ENCODE data around the gene TM4SF5. TPM values are rescaled to one million over a fixed set of nuclear protein-coding genes. Genes with fewer than 3 reads are reported as not detected.

Gene TM4SF5
- total and polyA plus RNA-seq, 7 donors = 0.34 TPM; not detected in 6

GRCh38 chr17:4741544-4741943 is 30.1 kb upstream of the TM4SF5 start:
- H3K27me3 ChIP-seq (ENCODE audit: insufficient read depth in 3 of 3, low read length in 2 of 3) = peaks cover 0 to 81% (median 31%) of the 10 kb centered on the region in 3 donors
- no peak for DNase-seq
- TF ChIP-seq, protein P1, sequence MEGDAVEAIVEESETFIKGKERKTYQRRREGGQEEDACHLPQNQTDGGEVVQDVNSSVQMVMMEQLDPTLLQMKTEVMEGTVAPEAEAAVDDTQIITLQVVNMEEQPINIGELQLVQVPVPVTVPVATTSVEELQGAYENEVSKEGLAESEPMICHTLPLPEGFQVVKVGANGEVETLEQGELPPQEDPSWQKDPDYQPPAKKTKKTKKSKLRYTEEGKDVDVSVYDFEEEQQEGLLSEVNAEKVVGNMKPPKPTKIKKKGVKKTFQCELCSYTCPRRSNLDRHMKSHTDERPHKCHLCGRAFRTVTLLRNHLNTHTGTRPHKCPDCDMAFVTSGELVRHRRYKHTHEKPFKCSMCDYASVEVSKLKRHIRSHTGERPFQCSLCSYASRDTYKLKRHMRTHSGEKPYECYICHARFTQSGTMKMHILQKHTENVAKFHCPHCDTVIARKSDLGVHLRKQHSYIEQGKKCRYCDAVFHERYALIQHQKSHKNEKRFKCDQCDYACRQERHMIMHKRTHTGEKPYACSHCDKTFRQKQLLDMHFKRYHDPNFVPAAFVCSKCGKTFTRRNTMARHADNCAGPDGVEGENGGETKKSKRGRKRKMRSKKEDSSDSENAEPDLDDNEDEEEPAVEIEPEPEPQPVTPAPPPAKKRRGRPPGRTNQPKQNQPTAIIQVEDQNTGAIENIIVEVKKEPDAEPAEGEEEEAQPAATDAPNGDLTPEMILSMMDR (IDR thresholded peaks at IDR 0.05) = no peak
- no peaks in the 10 kb centered on the region for H3K36me3 ChIP-seq (ENCODE audit: insufficient read depth in 1 of 2, low read depth in 1 of 2)
- no peak for ATAC-seq
- 91 to 98% (median 95%) methylated on average over 8 of the region's 8 CpGs for WGBS, 3 donors
- no peaks in the 10 kb centered on the region for H3K9me3 ChIP-seq
- intact Hi-C loops (cut with DNase I) = no loop called here
- H3K4me1 ChIP-seq = peaks cover 7% of the 10 kb centered on the region
- no peak overlapping the region for H3K27ac ChIP-seq
- H3K4me3 ChIP-seq = no peak overlapping the region

GRCh38 chr17:4742133-4742532 is 29.6 kb upstream of the TM4SF5 start:
- Histone ChIP-seq H3K36me3 (ENCODE audit: insufficient read depth in 1 of 2, low read depth in 1 of 2) (no peaks in the 10 kb centered on the region), H3K27ac (no peak overlapping the region), H3K4me1 (peaks cover 7% of the 10 kb centered on the region), H3K9me3 (no peaks in the 10 kb centered on the region), H3K27me3 (ENCODE audit: insufficient read depth in 3 of 3, low read length in 2 of 3) (peaks cover 0 to 85% (median 31%) of the 10 kb centered on the region in 3 donors), H3K4me3 (no peak overlapping the region)
- intact Hi-C loops (cut with DNase I) = no loop called here
- WGBS, 3 donors = 85 to 90% (median 85%) methylated on average over 9 of the region's 9 CpGs
- TF ChIP-seq, protein P1 (IDR thresholded peaks at IDR 0.05) = no peak
- no peak for DNase-seq
- ATAC-seq = no peak

DNA sequence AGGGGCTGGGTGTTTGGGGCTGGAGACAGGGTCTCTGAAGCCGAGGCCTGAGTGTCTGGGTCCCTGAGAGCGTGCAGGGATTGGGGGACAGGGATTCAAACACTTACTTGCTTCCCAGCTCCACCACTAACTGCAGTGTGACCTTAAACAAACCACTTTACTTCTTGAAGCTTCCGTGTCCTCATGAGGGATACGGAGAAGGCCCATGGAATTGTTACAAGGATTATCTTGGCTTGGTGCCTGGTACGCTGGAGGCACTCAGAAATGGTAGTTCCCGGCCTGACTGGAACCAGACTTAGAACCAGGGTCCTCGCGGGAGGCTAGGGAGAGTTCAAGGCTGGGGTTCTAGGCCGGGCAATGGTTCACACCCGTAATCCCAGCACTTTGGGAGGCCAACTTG is 29.1 kb upstream of the TM4SF5 start:
- peaks cover 7% of the 10 kb centered on the region for H3K4me1 ChIP-seq
- H3K36me3 ChIP-seq (ENCODE audit: insufficient read depth in 1 of 2, low read depth in 1 of 2) = no peaks in the 10 kb centered on the region
- DNase-seq (no peak), ATAC-seq (no peak)
- TF ChIP-seq, protein P1 (IDR thresholded peaks at IDR 0.05) = no peak
- H3K27ac ChIP-seq = no peak overlapping the region
- no peaks in the 10 kb centered on the region for H3K9me3 ChIP-seq
- intact Hi-C loops (cut with DNase I) = no loop called here
- peaks cover 0 to 89% (median 31%) of the 10 kb centered on the region in 3 donors for H3K27me3 ChIP-seq (ENCODE audit: insufficient read depth in 3 of 3, low read length in 2 of 3)
- WGBS, 3 donors = 67 to 81% (median 67%) methylated on average over 10 of the region's 10 CpGs
- no peak overlapping the region for H3K4me3 ChIP-seq

GRCh38 chr17:4743216-4743615 is 28.5 kb upstream of the TM4SF5 start:
- DNase-seq (no peak), ATAC-seq (no peak)
- no peak overlapping the region for H3K4me3 ChIP-seq
- intact Hi-C loops (cut with DNase I) = no loop called here
- H3K36me3 ChIP-seq (ENCODE audit: insufficient read depth in 1 of 2, low read depth in 1 of 2) = no peaks in the 10 kb centered on the region
- TF ChIP-seq, protein P1 (IDR thresholded peaks at IDR 0.05) = no peak
- H3K27ac ChIP-seq = no peak overlapping the region
- H3K4me1 ChIP-seq = peaks cover 7% of the 10 kb centered on the region
- 91 to 94% (median 94%) methylated on average over 8 of the region's 8 CpGs for WGBS, 3 donors
- no peaks in the 10 kb centered on the region for H3K9me3 ChIP-seq
- peaks cover 0 to 89% (median 31%) of the 10 kb centered on the region in 3 donors for H3K27me3 ChIP-seq (ENCODE audit: insufficient read depth in 3 of 3, low read length in 2 of 3)

GRCh38 chr17:4743898-4744297 is 27.8 kb upstream of the TM4SF5 start:
- no peak overlapping the region for H3K4me3 ChIP-seq
- no peak overlapping the region for H3K27ac ChIP-seq
- no peaks in the 10 kb centered on the region for H3K9me3 ChIP-seq
- WGBS, 3 donors = 88 to 90% (median 90%) methylated on average over 8 to 9 of the region's 9 CpGs
- no peak for ATAC-seq
- peaks cover 0 to 87% (median 31%) of the 10 kb centered on the region in 3 donors for H3K27me3 ChIP-seq (ENCODE audit: insufficient read depth in 3 of 3, low read length in 2 of 3)
- no peak for DNase-seq
- TF ChIP-seq, protein P1 (IDR thresholded peaks at IDR 0.05) = no peak
- peaks cover 2% of the 10 kb centered on the region for H3K4me1 ChIP-seq
- H3K36me3 ChIP-seq (ENCODE audit: insufficient read depth in 1 of 2, low read depth in 1 of 2) = no peaks in the 10 kb centered on the region
- intact Hi-C loops (cut with DNase I) = no loop called here
